GM12801 (cell line): ENCODE measurements around the gene TGFB1.

Source experiments
- TF ChIP-seq, protein P1 (sequence below): IDR thresholded peaks from one replicate; pipeline ENCODE4 v1.5.1; 2011; ENCODE audit warnings: control low read depth; ENCODE audit not compliant: insufficient read length; ENCODE audit errors: extremely low read depth

TGFB1 gene

DNA sequence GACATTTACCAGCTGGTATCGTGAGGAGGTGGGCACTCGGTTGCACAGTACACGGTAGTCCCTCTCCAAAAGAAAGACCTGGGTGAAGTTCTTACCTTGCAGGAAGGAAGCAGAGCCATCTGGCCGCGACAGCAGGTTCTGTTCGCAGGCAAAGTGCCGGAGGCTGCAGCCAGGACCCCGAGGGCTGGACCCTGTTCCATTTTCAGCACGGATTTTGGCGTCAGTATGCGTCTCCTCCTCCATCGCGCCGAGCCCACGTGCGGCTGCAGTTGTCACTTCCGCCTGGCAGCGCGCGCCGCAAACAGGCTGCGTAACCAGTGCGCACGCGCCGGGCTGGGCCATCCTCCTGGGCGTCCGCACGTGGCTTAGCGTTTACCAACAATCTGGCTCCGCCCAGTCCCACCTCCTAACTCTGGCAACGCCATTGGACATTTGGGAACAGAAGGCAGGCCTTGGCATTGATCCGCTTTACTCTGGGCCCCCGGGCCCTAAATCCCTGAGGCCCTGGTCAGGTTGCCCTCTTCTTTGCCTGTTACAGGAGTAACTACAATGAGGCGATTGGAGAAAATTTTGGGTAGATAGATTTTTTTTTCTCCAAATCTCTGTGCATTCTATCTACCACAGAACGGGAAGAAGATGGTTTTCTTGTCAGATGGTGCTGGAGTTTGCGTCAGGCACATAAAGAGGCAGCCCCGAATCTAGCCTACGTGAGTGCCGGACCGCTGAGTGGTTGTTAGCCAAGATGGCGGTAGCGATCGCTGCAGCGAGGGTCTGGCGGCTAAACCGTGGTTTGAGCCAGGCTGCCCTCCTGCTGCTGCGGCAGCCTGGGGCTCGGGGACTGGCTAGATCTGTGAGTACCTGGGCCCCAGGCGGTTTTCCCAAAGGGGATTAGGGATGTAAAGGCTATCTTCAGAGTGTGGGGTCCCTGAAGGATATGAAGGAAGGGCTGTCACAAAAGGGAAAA, 43.6 kb upstream of the TGFB1 start, which contains the start of the genes BCKDHA and EXOSC5:
BCKDHA (plus strand) TSS at position 733 of the 964 bp plus-strand sequence; CDS start at position 743, 10 bp downstream.
EXOSC5 (minus strand) TSS at position 274 of the 964 bp plus-strand sequence; CDS start at position 243, 31 bp downstream.
- TF ChIP-seq, protein P1, sequence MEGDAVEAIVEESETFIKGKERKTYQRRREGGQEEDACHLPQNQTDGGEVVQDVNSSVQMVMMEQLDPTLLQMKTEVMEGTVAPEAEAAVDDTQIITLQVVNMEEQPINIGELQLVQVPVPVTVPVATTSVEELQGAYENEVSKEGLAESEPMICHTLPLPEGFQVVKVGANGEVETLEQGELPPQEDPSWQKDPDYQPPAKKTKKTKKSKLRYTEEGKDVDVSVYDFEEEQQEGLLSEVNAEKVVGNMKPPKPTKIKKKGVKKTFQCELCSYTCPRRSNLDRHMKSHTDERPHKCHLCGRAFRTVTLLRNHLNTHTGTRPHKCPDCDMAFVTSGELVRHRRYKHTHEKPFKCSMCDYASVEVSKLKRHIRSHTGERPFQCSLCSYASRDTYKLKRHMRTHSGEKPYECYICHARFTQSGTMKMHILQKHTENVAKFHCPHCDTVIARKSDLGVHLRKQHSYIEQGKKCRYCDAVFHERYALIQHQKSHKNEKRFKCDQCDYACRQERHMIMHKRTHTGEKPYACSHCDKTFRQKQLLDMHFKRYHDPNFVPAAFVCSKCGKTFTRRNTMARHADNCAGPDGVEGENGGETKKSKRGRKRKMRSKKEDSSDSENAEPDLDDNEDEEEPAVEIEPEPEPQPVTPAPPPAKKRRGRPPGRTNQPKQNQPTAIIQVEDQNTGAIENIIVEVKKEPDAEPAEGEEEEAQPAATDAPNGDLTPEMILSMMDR = no peak

DNA sequence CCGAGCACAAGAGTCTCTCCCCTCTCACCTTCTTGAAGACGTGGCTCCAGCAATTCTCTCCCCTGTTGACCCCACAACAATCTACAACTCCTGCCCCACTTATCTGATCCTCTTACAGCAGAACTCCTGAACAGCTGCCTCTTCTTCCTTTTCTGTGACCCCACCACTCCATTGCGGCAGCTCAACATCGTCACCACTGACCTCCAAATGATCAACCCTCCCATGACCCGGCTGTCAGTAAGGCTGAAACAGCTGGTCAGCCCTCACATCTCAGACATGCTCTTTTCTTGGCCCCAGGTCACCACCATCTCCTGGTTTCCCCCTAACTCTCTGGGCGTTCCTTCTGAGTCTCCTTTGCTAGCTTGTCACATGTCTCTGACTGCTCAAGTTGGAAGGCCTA, 41.6 kb upstream of the TGFB1 start:
- TF ChIP-seq, protein P1 = no peak

DNA sequence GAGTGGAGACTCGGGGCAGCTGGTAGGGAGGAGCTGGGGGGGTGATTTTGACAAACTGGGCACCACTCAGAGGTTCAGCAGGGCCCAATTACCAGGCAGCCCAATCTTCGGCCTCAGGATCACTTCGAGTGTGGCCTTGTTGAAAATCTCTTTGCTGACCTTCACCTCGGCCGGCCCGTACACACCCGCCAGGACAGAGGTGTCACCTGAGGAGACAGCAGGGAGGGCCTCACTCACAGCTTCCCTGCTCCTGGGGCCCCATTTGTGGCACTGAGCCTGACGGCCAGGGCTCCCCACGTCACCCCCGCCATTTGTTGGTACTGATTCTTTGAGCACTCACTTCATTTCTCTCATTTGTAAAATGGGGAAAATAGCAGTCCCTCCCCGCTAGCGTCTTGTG, 39.1 kb upstream of the TGFB1 start:
- TF ChIP-seq, protein P1 = no peak

DNA sequence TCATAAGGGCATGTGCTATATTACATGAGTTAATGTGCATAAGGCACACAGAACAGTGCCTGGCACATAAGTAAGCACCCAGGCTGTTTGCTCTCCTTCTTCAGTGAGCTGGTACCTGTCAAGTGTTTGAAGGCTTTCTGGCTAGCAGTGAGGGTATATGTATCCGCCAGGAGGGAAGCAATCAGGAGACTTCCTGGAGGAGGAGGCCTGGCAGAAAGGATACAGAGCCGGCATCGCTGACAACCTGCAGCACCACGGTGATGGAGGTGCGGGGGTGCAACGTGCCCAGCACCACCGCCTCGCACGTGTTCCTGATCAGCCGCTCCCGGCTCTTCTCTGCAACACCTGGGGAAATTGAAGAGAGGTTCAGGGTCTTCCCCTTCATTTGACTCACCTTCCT, 37.9 kb upstream of the TGFB1 start:
- TF ChIP-seq, protein P1 = no peak

DNA sequence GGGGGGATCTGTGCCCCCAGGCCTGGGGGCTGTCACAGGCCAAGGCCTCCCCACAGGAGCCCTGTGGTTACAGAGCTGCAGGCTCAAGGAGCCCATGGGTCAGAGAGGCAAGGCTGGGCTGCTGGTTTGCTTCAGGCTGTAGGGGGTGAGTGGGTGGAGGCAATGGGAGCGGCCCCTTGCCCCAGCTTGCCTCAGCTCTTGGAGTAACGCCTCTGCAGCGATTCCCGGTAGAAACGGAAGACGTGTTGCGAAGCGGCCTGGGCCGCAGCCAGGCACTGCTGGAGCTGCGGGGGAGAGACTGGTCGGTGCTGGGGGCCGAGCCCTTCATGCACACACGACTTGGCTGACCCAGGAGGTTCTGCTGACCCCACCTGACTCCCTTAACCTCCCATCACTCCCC, 32.7 kb upstream of the TGFB1 start:
- TF ChIP-seq, protein P1 = no peak

DNA sequence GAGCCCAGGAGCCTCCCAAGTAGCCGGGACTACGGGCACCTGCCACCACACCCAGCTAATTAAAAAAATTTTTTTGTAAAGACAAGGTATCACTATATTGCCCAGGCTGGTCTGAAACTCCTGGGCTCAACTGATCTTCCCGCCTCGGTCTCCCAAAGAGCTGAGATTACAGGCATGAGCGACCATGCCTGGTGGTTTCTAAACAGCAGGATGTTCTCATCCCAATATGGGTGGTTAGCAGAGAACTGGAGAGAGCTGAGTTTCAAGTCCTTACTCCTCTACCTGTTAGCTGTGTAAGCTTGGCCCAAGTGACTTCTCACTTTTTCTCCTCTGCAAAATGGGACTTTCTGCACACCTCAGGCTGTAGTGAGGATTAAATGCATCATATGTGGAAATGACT, 30.6 kb upstream of the TGFB1 start:
- TF ChIP-seq, protein P1 = no peak

DNA sequence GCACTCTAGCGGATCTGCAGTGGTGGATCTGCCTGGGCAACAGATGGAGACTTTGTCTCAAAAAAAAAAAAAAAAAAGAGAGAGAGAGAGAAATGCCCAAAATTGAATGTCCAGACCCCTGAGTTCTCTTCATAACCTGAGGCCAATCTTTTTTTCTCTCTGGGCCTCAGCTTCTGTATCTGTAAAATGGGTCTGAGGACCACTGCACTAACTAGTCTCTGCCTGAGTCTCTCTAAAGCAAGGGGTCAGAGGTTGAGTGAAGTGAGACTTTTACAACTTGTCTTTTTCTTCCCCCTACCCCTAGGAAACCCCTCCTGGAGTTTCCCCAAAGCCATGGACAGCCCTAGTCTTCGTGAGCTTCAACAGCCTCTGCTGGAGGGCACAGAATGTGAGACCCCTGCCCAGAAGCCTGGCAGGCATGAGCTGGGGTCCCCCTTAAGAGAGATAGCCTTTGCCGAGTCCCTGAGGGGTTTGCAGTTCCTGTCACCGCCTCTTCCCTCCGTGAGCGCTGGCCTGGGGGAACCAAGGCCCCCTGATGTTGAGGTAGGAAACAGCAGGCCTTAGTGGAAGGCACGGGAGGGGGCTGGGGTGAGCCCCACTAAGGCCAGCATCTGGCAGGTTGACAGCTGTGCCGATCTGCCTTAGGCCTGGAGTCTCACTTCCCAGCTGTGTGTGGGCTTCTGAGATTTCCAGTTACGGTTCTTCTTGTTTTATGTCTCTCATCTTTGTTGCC, 24.4 kb upstream of the TGFB1 start:
- TF ChIP-seq, protein P1 = no peak
